ENCODE results near the gene EDC4. TPM values are rescaled to one million over a fixed set of nuclear protein-coding genes. Genes with fewer than 3 reads are reported as not detected.

Gene EDC4
- total and polyA plus RNA-seq, 10 donors = 27.6 to 71.3 (median 59.4) TPM

GRCh38 chr16:67883146-67883871 is 10.5 kb downstream of the EDC4 start:
- no peak for DNase-seq
- Histone ChIP-seq H3K4me1 (peaks cover 0 to 12% (median 3%) of the 10 kb centered on the region in 6 donors), H3K27ac (no peak overlapping the region), H3K9me3 (no peaks in the 10 kb centered on the region), H3K27me3 (replicated peaks in 1 of 7) (no peaks in the 10 kb centered on the region), H3K36me3 (peaks cover 0 to 96% (median 82%) of the 10 kb centered on the region in 6 donors), H3K4me3 (no peak overlapping the region)
- WGBS, 5 donors = 75 to 84% (median 80%) methylated on average over 6 of the region's 6 CpGs
- intact Hi-C loops (cut with DNase I; ENCODE audit: low total_unique reads) = no loop called here
- TF ChIP-seq, protein P1, sequence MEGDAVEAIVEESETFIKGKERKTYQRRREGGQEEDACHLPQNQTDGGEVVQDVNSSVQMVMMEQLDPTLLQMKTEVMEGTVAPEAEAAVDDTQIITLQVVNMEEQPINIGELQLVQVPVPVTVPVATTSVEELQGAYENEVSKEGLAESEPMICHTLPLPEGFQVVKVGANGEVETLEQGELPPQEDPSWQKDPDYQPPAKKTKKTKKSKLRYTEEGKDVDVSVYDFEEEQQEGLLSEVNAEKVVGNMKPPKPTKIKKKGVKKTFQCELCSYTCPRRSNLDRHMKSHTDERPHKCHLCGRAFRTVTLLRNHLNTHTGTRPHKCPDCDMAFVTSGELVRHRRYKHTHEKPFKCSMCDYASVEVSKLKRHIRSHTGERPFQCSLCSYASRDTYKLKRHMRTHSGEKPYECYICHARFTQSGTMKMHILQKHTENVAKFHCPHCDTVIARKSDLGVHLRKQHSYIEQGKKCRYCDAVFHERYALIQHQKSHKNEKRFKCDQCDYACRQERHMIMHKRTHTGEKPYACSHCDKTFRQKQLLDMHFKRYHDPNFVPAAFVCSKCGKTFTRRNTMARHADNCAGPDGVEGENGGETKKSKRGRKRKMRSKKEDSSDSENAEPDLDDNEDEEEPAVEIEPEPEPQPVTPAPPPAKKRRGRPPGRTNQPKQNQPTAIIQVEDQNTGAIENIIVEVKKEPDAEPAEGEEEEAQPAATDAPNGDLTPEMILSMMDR (IDR thresholded peaks at IDR 0.05 in 8 of 11, conservative IDR thresholded peaks at IDR 0.05 in 3 of 11) = peak in 1 of 11 experiments; percentile 52
- TF ChIP-seq POLR2A (IDR thresholded peaks at IDR 0.05) = no peak

GRCh38 chr16:67883872-67884261 is 11.0 kb downstream of the EDC4 start:
- no peaks in the 10 kb centered on the region for H3K9me3 ChIP-seq
- intact Hi-C loops (cut with DNase I; ENCODE audit: low total_unique reads) = no loop called here
- peaks cover 0 to 12% (median 3%) of the 10 kb centered on the region in 6 donors for H3K4me1 ChIP-seq
- peak; percentile 92 for DNase-seq
- peak overlapping the region in 1 of 8 donors; percentile 17 for H3K27ac ChIP-seq
- H3K36me3 ChIP-seq = peaks cover 0 to 90% (median 77%) of the 10 kb centered on the region in 6 donors
- 55 to 76% (median 60%) methylated on average over 8 to 11 of the region's 11 CpGs for WGBS, 5 donors
- no peak overlapping the region for H3K4me3 ChIP-seq
- no peaks in the 10 kb centered on the region for H3K27me3 ChIP-seq (replicated peaks in 1 of 7)
- TF ChIP-seq POLR2AphosphoS5 (IDR thresholded peaks at IDR 0.05) (peak in 1 of 3 donors; percentile 53), POLR2A (IDR thresholded peaks at IDR 0.05) (no peak)
- TF ChIP-seq, protein P1 (IDR thresholded peaks at IDR 0.05 in 8 of 11, conservative IDR thresholded peaks at IDR 0.05 in 3 of 11) = peak in 10 of 11 experiments; percentile 82 to 93 (median 90)

DNA sequence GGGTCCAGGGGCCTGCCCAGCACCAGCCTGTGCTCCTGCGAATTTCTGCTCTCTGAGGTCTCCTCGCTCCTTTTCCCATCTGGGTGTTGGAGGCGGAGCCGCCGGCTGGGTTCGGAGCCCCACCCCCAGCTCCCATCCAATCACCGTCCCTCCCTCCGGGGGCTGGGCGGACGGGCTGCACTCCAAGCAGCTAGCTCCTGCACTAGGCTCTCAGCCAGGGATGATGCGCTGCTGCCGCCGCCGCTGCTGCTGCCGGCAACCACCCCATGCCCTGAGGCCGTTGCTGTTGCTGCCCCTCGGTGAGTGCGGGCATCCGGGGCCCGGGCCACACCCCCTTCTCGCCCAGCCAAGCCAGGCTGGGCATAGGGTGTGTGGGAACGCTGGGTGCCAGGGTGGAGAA is 11.8 kb downstream of the EDC4 start, which contains the start of gene NRN1L:
Gene NRN1L, plus strand, starts transcription at position 202 of the 400 bp plus-strand sequence. Its CDS starts 19 bp downstream, at position 221.
- no peak for TF ChIP-seq POLR2A (IDR thresholded peaks at IDR 0.05)
- peak; percentile 13 to 64 (median 33) for TF ChIP-seq POLR2AphosphoS5 (IDR thresholded peaks at IDR 0.05)
- WGBS, 5 donors = 57 to 84% (median 75%) methylated on average over 9 to 22 of the region's 22 CpGs
- H3K9me3 ChIP-seq = no peaks in the 10 kb centered on the region
- peak; percentile 73 for DNase-seq
- peaks cover 0 to 82% (median 69%) of the 10 kb centered on the region in 6 donors for H3K36me3 ChIP-seq
- H3K27me3 ChIP-seq (replicated peaks in 1 of 7) = no peaks in the 10 kb centered on the region
- intact Hi-C loops (cut with DNase I; ENCODE audit: low total_unique reads) = no loop called here
- no peak within 1 kb of the TSS for H3K4me3 ChIP-seq
- peak within 1 kb of the TSS in 1 of 8 donors; percentile 17 for H3K27ac ChIP-seq
- peaks cover 0 to 12% (median 3%) of the 10 kb centered on the region in 6 donors for H3K4me1 ChIP-seq

GRCh38 chr16:67885545-67885944 is 12.7 kb downstream of the EDC4 start:
- no peaks in the 10 kb centered on the region for H3K9me3 ChIP-seq
- 89 to 99% (median 94%) methylated on average over 12 of the region's 12 CpGs for WGBS, 5 donors
- H3K4me3 ChIP-seq = no peak overlapping the region
- DNase-seq = no peak
- peaks cover 0 to 73% (median 60%) of the 10 kb centered on the region in 6 donors for H3K36me3 ChIP-seq
- intact Hi-C loops (cut with DNase I; ENCODE audit: low total_unique reads) = no loop called here
- peak in 1 of 3 donors; percentile 25 for TF ChIP-seq POLR2AphosphoS5 (IDR thresholded peaks at IDR 0.05)
- TF ChIP-seq, protein P1 (IDR thresholded peaks at IDR 0.05 in 8 of 11, conservative IDR thresholded peaks at IDR 0.05 in 3 of 11) = no peak
- TF ChIP-seq POLR2A (IDR thresholded peaks at IDR 0.05) = no peak
- no peak overlapping the region for H3K27ac ChIP-seq
- H3K27me3 ChIP-seq (replicated peaks in 1 of 7) = no peaks in the 10 kb centered on the region
- peaks cover 0 to 12% (median 3%) of the 10 kb centered on the region in 6 donors for H3K4me1 ChIP-seq

All from spleen (tissue), 11 donors.